HG02981 (cell line): Measurements from ENCODE around the gene PGM1.

Source experiments
- ATAC-seq: cut with Tn5 transposase; IDR thresholded peaks from one replicate; pipeline ENCODE4 v1.9.1; 2021; ENCODE audit warnings: mild to moderate bottlenecking, moderate library complexity; ENCODE audit not compliant: unreplicated experiment

PGM1 gene

GRCh38 chr1:63630666-63631065 lies 37.5 kb downstream of the PGM1 start:
- ATAC-seq, result no peak

GRCh38 chr1:63632110-63632509 lies 38.9 kb downstream of the PGM1 start:
- ATAC-seq, result no peak

GRCh38 chr1:63633281-63633680 lies 40.1 kb downstream of the PGM1 start:
- ATAC-seq, result no peak

- ATAC-seq, result no peak
Observed at GRCh38 chr1:63634471-63634870, 41.3 kb downstream of the PGM1 start.

GRCh38 chr1:63635681-63636080 lies 42.5 kb downstream of the PGM1 start:
- no peak for ATAC-seq

DNA sequence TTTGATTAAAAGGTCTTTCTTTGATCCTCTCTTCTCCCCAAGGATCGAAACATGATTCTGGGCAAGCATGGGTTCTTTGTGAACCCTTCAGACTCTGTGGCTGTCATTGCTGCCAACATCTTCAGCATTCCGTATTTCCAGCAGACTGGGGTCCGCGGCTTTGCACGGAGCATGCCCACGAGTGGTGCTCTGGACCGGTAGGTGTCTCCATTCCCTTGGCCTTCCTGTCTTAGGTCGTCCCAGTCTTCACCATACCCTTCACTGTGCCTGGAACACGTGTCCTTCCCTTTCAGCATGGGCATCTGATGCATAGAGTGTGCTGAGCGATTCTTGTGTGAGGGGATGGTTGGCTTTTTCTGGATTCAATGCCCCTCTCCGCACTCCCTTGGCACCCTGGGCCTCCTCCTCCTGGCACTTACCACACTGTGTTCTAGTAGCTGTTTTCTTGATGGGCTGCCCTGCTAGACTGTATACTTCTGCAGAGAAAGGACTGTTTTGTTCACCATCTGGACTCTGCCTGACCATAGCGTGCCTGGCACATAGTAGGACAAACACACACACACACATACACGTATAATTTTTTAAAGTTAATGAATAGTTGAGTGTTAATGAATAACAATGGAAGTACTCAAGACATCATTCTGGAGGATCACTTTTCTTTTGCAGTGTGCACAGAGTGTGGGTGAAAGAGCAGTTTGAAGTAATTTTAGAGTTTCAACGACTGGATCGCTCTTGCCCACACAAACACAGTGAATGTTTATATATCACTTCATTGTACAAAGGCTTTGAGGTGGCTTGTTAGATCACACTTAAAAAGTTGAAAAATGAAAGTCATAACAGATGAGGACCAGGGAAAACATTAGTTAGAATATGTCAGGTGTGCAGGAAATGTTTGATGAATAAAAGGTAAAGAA lies 43.2 kb downstream of the PGM1 start:
- ATAC-seq, result no peak

DNA sequence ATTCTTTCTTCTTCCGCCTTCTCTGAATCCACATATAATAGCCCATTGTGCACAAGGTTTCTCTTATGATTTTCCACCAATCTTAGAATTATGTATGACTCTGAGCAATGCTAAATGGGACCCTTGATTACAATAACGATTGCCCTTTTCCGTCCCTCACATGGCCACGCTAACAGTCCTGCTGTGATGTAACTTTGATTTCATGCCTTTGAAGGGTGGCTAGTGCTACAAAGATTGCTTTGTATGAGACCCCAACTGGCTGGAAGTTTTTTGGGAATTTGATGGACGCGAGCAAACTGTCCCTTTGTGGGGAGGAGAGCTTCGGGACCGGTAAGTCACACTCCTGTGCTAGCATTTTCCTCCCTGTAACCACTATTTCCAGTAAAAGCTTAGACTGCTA lies 45.3 kb downstream of the PGM1 start:
- no peak for ATAC-seq

DNA sequence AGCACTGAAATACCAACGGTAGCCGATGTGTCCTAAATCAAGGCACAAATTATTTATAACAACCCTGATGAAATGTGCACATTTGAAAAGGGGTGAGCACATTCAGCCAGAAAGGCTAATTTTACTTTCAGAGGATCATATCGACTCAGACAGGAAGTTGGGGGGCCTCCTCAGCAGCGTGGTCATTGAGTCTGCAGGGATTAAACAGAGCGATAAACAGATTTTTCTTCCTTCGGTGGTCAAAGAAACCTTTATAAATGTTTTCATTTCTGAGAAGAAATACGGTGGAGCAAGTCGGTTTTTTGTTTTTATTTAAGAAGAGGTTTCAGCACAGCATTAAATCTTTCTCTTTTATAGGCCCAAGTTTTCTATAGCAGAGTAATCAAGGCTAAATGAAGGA lies 45.7 kb downstream of the PGM1 start:
- no peak for ATAC-seq

DNA sequence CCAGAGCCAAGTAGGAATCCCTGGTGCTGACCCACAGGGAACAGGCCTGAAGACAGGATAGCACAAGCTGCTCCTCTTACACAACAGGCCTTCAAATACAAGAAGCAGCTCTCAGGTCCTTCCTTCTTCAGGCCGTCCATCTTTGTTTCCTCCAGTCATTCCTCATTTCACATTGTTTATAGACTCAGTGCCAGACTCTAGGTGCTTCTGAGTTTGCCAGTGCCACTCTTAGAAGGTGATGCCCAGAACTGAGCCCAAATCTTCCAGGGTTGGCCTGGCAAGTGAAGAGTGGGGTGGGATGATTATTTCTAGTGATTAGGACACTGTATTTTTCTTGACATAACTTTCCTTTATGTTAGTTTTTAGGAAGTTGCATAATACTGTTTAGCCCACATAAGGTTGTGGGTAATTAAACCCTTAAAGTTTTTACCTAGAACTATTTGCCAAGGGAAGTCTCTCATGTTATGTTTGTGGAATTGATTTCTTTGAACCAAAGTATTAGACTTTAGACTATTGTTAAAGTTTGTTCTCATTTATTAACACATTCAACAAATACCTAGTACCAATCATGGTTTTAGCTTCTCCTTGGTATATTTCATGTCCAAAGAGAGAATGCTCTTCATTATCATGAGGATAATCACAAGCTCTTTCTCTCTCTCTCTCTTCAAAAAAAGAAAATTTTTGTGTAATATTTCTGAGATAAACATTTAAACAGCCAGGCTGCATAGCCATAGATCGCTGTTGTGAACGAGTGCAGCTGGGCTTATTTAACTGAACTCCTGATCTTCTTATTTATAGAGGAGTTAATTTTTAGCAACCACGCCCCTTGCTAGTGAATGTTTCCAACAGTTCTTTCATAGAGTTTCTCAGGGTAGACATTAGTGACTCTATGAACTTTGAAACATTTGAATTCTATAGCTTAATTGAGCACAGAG lies 47.7 kb downstream of the PGM1 start:
- no peak for ATAC-seq

DNA sequence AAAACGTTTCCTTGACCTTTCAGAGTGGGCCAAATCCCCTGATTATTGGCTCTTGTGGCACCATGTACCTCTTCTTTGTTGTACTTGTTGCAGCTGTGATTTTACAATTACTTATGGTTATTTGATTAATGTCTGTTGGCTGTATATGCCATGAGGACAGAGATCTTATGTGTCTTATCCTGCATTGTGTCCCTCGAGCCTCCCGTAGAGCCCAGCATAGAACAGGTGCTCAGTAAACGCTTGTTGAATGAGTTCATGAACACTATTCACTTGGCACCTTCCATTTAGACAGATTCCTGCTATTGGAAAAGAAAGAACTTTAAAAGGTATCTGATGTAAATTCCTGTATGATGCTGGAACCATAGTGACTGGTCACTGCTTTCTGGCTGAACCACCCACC lies 48.4 kb downstream of the PGM1 start:
- no peak for ATAC-seq

DNA sequence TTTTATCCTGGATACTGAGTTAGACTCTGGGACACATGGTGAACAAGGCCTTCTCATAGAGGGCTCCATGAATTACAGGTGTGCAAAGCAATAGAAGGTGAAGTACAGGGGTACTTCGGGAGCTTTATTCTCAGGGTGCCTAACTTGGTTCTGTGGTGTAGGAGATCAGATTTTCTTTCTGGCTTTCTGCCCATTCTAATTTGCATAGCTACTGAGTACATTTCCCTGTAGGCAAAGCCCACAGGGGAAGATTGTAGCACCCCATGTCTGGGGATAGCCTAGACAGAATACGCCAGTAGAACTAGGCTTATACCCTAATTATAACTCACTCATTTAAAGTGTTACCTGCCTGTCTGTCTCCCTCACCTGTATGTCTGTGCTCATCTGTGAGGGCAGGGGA lies 49.7 kb downstream of the PGM1 start:
- no peak for ATAC-seq

DNA sequence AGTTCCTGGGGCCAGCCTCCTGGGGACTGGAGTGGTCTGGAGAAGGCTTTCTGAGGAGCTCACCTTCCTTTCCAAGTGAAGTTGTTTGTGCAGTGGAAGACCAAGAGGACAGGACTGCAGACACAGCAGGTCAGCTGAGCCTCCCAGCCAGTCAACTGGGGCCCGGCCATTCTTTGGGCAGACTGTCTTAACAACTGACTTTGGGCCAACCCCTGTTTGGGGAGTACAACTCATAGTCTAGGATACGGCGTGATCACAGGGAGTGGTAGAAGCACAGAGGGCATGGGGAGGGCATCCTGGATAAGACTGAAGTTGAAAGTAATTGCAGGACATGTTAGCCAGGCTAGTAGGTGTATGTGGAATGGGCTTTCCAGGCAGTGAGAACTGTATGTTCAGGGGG lies 50.3 kb downstream of the PGM1 start:
- no peak for ATAC-seq

DNA sequence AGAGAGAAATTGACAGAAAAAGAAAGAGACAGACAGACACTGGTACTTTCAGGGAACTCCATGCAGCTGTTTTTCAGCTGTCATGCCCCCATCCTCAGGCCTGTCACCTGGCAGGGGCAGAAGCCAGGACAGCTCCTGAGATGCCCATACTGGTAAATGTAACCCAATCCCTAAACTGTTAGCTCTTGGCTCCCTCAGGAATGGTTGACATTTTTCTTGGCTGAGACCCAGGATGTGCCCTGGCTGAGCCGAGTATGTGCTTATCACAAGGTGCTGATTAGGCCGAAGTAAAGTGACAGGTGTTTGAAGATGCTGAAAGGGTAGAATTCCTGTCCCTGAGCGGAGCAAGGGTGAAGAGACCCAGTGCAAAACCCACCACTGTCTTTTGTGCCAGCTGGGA lies 50.7 kb downstream of the PGM1 start:
- ATAC-seq, result no peak

DNA sequence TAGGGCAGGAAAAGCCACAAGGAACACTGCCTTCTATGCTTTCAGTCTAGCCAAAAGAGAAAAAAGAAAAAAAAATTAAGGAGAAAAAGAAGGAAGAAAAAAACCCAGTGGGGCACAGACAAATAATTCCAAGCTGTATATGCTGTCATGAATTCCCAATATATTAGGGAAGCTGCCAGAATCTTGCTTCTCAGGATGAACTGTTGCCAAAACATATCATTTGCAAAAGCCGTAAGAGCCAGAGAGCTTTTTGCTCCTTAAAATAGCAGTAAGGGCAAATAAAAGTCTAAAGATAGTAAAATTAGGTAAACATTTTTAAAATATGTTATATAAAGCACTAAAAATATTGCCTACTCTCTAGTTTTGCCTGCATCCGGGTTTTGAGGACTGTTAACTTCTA lies 52.1 kb downstream of the PGM1 start:
- ATAC-seq, result no peak

DNA sequence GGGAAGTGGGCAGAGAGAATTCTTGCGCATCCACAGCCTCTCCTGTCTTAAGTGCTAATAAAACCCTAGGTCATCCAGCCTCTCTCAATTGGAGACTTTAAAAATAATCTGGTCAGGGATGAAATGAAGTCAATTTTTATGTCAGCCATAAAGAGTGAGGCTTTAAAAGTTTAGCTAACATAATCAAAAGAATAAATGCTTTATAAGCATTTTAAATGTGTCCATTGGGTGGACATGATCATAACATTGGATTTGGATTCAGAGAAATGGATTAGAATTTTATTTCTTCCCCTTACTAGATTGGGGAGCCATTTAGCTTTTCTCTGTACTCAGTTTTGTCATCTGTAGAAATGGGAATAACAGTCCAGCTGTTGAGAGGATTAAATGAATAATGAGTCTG lies 55.5 kb downstream of the PGM1 start:
- ATAC-seq, result no peak

DNA sequence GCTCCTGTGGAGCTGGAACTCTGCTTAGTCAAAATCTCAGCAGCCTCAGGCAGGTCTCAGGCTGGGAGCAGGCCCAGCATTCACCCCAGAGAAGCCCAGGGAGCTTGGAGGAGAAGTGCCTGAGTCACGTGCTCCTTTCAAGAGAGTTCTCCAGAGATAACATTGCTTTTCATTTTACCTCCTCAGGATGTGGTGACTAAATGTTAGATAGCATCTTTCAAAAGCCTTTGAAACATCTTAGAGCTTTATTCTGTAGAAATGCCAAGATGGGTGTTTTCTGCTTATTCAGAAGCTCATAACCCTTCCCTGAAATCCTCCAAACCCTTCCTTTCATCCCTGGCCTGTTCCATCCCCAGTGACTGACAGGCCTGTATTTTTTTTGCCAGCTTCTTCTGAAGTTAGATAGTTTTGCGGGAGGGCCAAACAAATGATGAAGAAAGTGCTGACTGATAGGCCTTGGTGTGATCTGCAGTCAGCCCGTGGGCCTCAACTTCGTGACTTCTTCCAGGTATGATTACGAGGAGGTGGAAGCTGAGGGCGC lies 58.0 kb downstream of the PGM1 start:
- no peak for ATAC-seq

- no peak for ATAC-seq
Observed at GRCh38 chr1:63653976-63654375, 60.8 kb downstream of the PGM1 start.

DNA sequence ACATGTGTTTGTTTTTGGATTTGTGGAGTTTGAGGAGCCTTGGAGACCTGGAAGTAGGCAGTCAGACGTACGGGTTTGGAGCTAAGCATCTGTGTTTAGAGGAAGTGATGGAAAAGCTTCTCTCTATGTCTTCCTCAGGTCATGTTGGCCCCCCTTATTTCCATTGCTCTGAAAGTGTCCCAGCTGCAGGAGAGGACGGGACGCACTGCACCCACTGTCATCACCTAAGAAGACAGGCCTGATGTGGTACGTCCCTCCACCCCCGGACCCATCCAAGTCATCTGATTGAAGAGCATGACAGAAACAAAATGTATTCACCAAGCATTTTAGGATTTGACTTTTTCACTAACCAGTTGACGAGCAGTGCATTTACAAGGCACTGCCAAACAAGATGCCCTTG lies 66.2 kb downstream of the PGM1 start:
- no peak for ATAC-seq

DNA sequence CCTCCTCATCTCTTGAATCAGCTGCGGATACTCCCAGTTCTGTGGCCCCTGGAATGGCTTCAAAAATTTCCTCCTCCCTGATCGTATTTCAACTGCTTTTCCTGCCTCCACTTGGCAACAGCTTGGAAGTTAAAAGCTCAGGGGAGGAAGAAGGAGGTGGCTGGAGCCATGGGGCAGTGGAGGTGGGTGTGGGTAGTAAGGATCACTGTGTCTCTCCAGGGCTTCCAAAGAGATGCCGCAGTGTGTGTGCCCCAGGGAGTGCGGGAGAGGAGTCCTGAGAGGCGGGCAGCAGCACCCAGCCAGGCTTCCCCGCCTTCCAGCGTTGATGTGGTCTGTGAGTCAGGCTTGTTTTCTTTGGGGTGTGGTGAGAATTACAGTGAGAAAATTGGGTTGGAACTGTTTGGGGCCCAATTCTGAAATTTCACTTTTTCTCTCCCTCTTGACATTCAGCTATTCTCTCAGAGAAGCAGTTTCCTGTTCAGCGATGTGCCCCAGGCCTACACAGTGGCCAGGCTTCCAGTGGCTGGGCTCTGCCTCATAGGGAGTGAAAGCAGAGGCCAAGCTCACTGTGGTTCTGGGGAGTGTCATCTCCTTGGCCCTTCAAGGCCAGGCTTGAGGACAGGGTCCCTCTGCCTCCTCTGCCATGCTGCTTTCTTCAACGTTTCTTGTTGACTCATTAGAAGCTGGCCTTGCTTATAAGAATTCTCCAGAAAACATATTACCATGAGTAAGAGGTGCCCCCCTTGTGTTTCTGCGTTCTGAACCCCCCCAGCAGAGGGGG lies 69.0 kb downstream of the PGM1 start:
- ATAC-seq, result no peak

- ATAC-seq, result no peak
Observed at GRCh38 chr1:63662841-63663240, 69.6 kb downstream of the PGM1 start.

- ATAC-seq, result no peak
Observed at GRCh38 chr1:63663301-63663700, 70.1 kb downstream of the PGM1 start.
